Osteoblast (primary cell): Measurements from ENCODE around the gene KLHL29. TPM values are rescaled to one million over a fixed set of nuclear protein-coding genes. Genes with fewer than 3 reads are reported as not detected.
"Not testable (repeated sequence)": the region's sequence is repeated elsewhere in the genome, so short reads cannot be mapped to it uniquely, and the experiment has no call there.

Source experiments
- DNase-seq: peaks from one replicate; pipeline ENCODE4 v3.0.0; 2011; ENCODE audit warnings: low spot score, mixed read lengths; ENCODE audit not compliant: insufficient read length; ENCODE audit errors: missing footprints
- H2AFZ ChIP-seq: 2 replicates; pipeline ENCODE4 v1.6.0; 2011; ENCODE audit warnings: mild to moderate bottlenecking, low read length
- H3K27ac ChIP-seq: 2 replicates; pipeline ENCODE4 v1.5.1; 2011; ENCODE audit warnings: mild to moderate bottlenecking, low read depth, low read length, moderate library complexity
- H3K27me3 ChIP-seq: 2 replicates; pipeline ENCODE4 v1.6.0; 2012; ENCODE audit warnings: mild to moderate bottlenecking, control low read depth, inconsistent platforms, low read length, moderate library complexity; ENCODE audit not compliant: insufficient read depth
- H3K36me3 ChIP-seq: 2 replicates; pipeline ENCODE4 v1.5.1; 2011; ENCODE audit warnings: mild to moderate bottlenecking, low read length, control low read depth, moderate library complexity; ENCODE audit not compliant: insufficient read depth
- H3K4me1 ChIP-seq: 2 replicates; pipeline ENCODE4 v1.5.1; 2011; ENCODE audit warnings: mild to moderate bottlenecking, low read length, control low read depth, moderate library complexity; ENCODE audit not compliant: insufficient read depth
- H3K4me2 ChIP-seq: 2 replicates; pipeline ENCODE4 v1.6.0; 2011; ENCODE audit warnings: mild to moderate bottlenecking, low read length; ENCODE audit not compliant: insufficient read depth
- H3K4me3 ChIP-seq: fragments of 200-600 bp; sonication (generic); 3 replicates; pipeline ENCODE4 v1.5.1; 2012; ENCODE audit warnings: mild to moderate bottlenecking, low read length, inconsistent platforms; ENCODE audit not compliant: insufficient read depth
- H3K79me2 ChIP-seq: 2 replicates; pipeline ENCODE4 v1.6.0; 2012; ENCODE audit warnings: mild to moderate bottlenecking, low read length, control low read depth, inconsistent platforms; ENCODE audit not compliant: insufficient read depth
- H3K9me3 ChIP-seq: 2 replicates; pipeline ENCODE4 v1.5.1; 2011; ENCODE audit warnings: low read depth, low read length, control low read depth
- H4K20me1 ChIP-seq: 2 replicates; pipeline ENCODE4 v1.6.0; 2012; ENCODE audit warnings: mild to moderate bottlenecking, low read length, control low read depth; ENCODE audit not compliant: insufficient read depth
- CTCF ChIP-seq: IDR thresholded peaks from 2 replicates; pipeline ENCODE4 v1.5.1; 2011; ENCODE audit warnings: mild to moderate bottlenecking, low read depth, low read length, moderate library complexity; ENCODE audit errors: extremely low read depth
- total RNA-seq: library from RNA; depleted of rRNA; stranded (reverse); fragments of >200 nt; gene quantifications from 2 replicates; pipeline ENCODE4 v1.2.3, GENCODE V29; 2012

Gene KLHL29
- total RNA-seq, 1 donor: 3.3 TPM

DNA sequence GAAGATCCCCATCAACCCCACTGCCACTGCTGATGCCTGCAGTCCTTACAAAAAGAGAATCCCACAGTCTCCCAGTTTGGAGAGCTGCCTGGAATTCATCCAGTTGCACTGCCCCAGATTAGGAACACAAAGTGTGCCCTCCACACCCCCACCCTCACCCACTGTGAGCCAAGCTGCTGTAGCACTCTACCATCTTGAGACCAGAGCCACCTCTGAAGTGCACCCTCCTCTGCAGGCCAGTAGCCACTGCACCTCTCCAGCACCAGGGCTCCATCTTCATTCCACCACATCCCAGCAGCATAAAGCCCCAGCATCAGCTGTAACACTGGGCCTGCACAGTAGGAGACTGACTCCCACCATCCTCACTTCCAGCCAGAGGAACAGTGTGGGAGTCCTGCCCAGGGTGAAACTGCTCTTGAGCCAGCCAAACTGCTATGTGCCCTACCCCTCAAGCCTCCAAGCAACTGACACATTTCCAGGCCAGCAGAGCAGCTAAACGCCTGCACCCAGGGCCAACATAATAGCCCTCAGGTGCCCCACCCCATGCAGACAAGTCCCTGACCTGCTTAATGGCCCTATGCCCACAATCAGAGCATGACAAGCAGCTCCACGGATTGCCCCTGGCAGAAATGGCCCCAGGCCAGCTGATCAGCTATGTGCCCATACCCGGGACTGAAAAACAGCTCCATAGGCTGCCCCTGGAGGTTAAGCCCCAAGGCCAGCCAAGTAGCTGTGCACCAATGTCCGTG lies 335.9 kb downstream of the KLHL29 start:
- H2AFZ ChIP-seq: no peak overlapping the region
- H3K4me1 ChIP-seq: no peaks in the 10 kb centered on the region
- no peaks in the 10 kb centered on the region for H3K27me3 ChIP-seq
- no peaks in the 10 kb centered on the region for H3K79me2 ChIP-seq
- no peak for TF ChIP-seq CTCF
- H4K20me1 ChIP-seq: no peaks in the 10 kb centered on the region
- no peak for DNase-seq
- no peaks in the 10 kb centered on the region for H3K9me3 ChIP-seq
- no peak overlapping the region for H3K4me2 ChIP-seq
- H3K36me3 ChIP-seq: no peaks in the 10 kb centered on the region
- H3K4me3 ChIP-seq: no peak overlapping the region
- H3K27ac ChIP-seq: no peak overlapping the region

DNA sequence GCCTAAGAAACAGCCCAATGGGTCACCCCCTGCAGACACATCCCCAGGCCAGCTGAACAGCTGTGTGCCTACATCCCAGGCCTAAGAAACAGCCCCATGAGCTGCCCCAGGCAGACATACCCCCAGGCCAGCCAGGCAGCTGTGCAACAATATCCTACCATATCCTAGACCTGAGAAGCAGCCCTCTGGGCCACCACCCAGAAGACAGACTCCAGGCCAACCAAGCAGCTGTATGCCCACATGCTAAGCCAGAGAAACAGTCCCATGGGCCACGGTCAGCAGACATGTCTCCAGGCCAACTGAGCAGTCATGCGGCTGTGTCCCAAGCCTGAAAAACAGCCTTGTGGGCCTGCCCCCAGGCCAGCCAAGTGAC lies 336.5 kb downstream of the KLHL29 start:
- Histone ChIP-seq H3K4me3 (no peak overlapping the region), H3K36me3 (no peaks in the 10 kb centered on the region), H3K27ac (no peak overlapping the region), H3K4me2 (no peak overlapping the region), H3K27me3 (no peaks in the 10 kb centered on the region), H3K9me3 (no peaks in the 10 kb centered on the region), H2AFZ (no peak overlapping the region), H4K20me1 (no peaks in the 10 kb centered on the region), H3K79me2 (no peaks in the 10 kb centered on the region), H3K4me1 (no peaks in the 10 kb centered on the region)
- no peak for DNase-seq
- TF ChIP-seq CTCF: no peak

- Histone ChIP-seq H2AFZ (no peak overlapping the region), H3K4me3 (no peak overlapping the region), H3K9me3 (no peaks in the 10 kb centered on the region), H3K4me1 (no peaks in the 10 kb centered on the region), H3K27me3 (no peaks in the 10 kb centered on the region), H3K27ac (no peak overlapping the region), H3K79me2 (no peaks in the 10 kb centered on the region), H3K4me2 (no peak overlapping the region), H4K20me1 (no peaks in the 10 kb centered on the region), H3K36me3 (no peaks in the 10 kb centered on the region)
- no peak for TF ChIP-seq CTCF
- DNase-seq: no peak
These were observed 337.3 kb downstream of the KLHL29 start for GRCh38 chr2:23722255-23722654.

GRCh38 chr2:23723029-23723428 lies 338.1 kb downstream of the KLHL29 start:
- H2AFZ ChIP-seq, H3K27ac ChIP-seq, H3K27me3 ChIP-seq, H3K4me3 ChIP-seq, H3K79me2 ChIP-seq, H4K20me1 ChIP-seq, H3K36me3 ChIP-seq, H3K4me2 ChIP-seq, H3K4me1 ChIP-seq, DNase-seq, H3K9me3 ChIP-seq: not testable (repeated sequence)
